Natural killer cell (primary cell): ENCODE results near the gene HSF2BP. TPM values are rescaled to one million over a fixed set of nuclear protein-coding genes. Genes with fewer than 3 reads are reported as not detected.

Experiments used
- ATAC-seq, 3 donors: fragments of 150-1000 bp in 2 of 3; fragments of 200-7000 bp in 1 of 3; cut with Tn5 transposase; 1 replicate in 1 of 3; 2 replicates in 2 of 3; pipeline ENCODE4 v1.10.0; 2021; ENCODE audit warnings: mild to moderate bottlenecking in 2 of 3, moderate library complexity in 2 of 3
- DNase-seq, 2 donors: peaks; one replicate each; pipeline versions ENCODE4 v3.0.0 to v3.0.0-alpha.2; 2013 to 2021; ENCODE audit warnings: mixed read lengths in 1 of 2
- H3K27ac ChIP-seq: one replicate; pipeline ENCODE4 v1.5.1; 2013; ENCODE audit warnings: mild to moderate bottlenecking, low read length
- H3K27me3 ChIP-seq: one replicate; pipeline ENCODE4 v1.6.1; 2013; ENCODE audit warnings: low read length; ENCODE audit not compliant: control insufficient read depth, insufficient read depth
- H3K36me3 ChIP-seq: one replicate; pipeline ENCODE4 v1.6.1; 2013; ENCODE audit warnings: low read length; ENCODE audit not compliant: control insufficient read depth, insufficient read depth
- H3K4me1 ChIP-seq: one replicate; pipeline ENCODE4 v1.6.1; 2013; ENCODE audit warnings: low read length; ENCODE audit not compliant: control insufficient read depth, insufficient read depth
- H3K4me3 ChIP-seq: one replicate; pipeline ENCODE4 v1.5.1; 2013; ENCODE audit warnings: low read length
- H3K9me3 ChIP-seq: one replicate; pipeline ENCODE4 v1.6.1; 2013; ENCODE audit warnings: low read length; ENCODE audit not compliant: control insufficient read depth, insufficient read depth
- H3K27ac Mint-ChIP-seq, 2 donors: one replicate each; pipeline ENCODE4 v1.8.0; 2022; ENCODE audit warnings: mild to moderate bottlenecking in 2 of 2, mixed read lengths in 2 of 2, moderate library complexity in 1 of 2
- H3K27me3 Mint-ChIP-seq, 2 donors: one replicate each; pipeline ENCODE4 v1.8.0; 2022; ENCODE audit warnings: low read depth in 2 of 2, mixed read lengths in 2 of 2
- H3K36me3 Mint-ChIP-seq: one replicate; pipeline ENCODE4 v1.8.0; 2022; ENCODE audit warnings: mixed read lengths
- H3K4me1 Mint-ChIP-seq, 2 donors: one replicate each; pipeline ENCODE4 v1.8.0; 2022; ENCODE audit warnings: mixed read lengths in 2 of 2
- H3K4me3 Mint-ChIP-seq: one replicate; pipeline ENCODE4 v1.8.0; 2022; ENCODE audit warnings: mild to moderate bottlenecking, moderate library complexity, mixed read lengths
- H3K9me3 Mint-ChIP-seq, 2 donors: one replicate each; pipeline ENCODE4 v1.8.0; 2022; ENCODE audit warnings: mixed read lengths in 2 of 2
- WGBS: methylation state at CpG from one replicate; pipeline ENCODE4 v1.1.7; 2013; ENCODE audit warnings: missing lambda C conversion rate; ENCODE audit not compliant: insufficient coverage; 5-methylcytosine and 5-hydroxymethylcytosine counted together
- intact Hi-C: fragments of 100-400 bp; cut with micrococcal nuclease; formaldehyde crosslinking; loops from one replicate; pipeline ENCODE4 v1.14.2; 2022
- total RNA-seq, 4 donors: library from RNA; stranded (reverse); fragments of 120-200 nt in 1 of 4; gene quantifications; one replicate each; pipeline versions ENCODE4 v1.2.3 to v1.2.4, GENCODE V29; 2013 to 2022
- TF ChIP-seq, protein P1 (sequence below): fragments of 200-600 bp; IDR thresholded peaks from one replicate; pipeline ENCODE4 v1.8.0; 2022; ENCODE audit warnings: antibody characterized with exemption

Gene HSF2BP
- total RNA-seq, 3 donors from 2014 or later (not counting 1 experiment from before 2014, with no cell fraction given) = 0.33 to 0.39 TPM; not detected in 1

DNA sequence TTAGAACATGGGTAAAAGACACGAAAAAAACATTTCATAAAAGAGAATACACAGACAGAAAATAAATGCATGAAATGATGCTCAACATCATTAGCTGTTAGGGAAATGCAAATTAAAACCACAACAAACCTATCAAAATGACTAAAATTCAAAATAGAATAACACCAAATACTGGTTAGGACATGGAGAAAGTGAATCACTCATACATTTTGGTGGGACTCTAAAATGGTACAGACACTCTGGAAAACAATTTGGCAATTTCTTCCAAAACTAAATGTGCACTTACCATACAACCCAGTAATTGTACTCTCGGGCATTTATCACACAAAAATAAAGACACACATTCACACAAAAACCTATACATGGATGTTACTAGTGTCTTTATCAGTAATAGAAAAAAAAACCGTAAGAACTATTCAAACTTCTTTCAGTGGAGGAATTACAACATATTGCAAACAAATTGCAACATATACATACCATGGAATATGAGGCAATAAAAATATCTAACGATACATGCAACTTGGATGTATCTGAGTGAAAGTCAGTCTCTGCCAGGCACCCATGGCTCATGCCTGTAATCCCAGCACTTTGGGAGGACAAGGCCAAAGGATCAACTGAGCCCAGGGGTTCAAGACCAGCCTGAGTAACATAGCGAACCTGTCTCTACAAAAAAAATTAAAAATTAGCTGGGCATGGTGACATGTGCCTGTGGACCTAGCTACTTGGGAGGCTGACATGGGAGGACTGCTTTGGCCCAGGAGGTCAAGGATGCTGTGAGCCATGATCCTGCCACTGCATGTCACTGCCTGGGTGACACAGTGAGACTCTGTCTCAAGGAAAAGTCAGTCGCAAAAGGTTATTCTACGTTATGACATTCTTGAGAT is 19.6 kb downstream of the HSF2BP start:
- no peak for DNase-seq
- TF ChIP-seq, protein P1, sequence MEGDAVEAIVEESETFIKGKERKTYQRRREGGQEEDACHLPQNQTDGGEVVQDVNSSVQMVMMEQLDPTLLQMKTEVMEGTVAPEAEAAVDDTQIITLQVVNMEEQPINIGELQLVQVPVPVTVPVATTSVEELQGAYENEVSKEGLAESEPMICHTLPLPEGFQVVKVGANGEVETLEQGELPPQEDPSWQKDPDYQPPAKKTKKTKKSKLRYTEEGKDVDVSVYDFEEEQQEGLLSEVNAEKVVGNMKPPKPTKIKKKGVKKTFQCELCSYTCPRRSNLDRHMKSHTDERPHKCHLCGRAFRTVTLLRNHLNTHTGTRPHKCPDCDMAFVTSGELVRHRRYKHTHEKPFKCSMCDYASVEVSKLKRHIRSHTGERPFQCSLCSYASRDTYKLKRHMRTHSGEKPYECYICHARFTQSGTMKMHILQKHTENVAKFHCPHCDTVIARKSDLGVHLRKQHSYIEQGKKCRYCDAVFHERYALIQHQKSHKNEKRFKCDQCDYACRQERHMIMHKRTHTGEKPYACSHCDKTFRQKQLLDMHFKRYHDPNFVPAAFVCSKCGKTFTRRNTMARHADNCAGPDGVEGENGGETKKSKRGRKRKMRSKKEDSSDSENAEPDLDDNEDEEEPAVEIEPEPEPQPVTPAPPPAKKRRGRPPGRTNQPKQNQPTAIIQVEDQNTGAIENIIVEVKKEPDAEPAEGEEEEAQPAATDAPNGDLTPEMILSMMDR = no peak
- intact Hi-C loops = no loop called here
- H3K4me3 Mint-ChIP-seq = no peak overlapping the region
- no peaks in the 10 kb centered on the region for H3K27me3 Mint-ChIP-seq
- no peaks in the 10 kb centered on the region for H3K9me3 Mint-ChIP-seq
- no peak overlapping the region for H3K27ac Mint-ChIP-seq
- H3K4me3 ChIP-seq = no peak overlapping the region
- H3K36me3 Mint-ChIP-seq = no peaks in the 10 kb centered on the region
- ATAC-seq = no peak
- no peak overlapping the region for H3K27ac ChIP-seq
- no peaks in the 10 kb centered on the region for H3K27me3 ChIP-seq
- H3K4me1 ChIP-seq = no peaks in the 10 kb centered on the region
- H3K9me3 ChIP-seq = no peaks in the 10 kb centered on the region
- no peaks in the 10 kb centered on the region for H3K4me1 Mint-ChIP-seq
- WGBS = 93% methylated on average over 4 of the region's 7 CpGs
- no peaks in the 10 kb centered on the region for H3K36me3 ChIP-seq

DNA sequence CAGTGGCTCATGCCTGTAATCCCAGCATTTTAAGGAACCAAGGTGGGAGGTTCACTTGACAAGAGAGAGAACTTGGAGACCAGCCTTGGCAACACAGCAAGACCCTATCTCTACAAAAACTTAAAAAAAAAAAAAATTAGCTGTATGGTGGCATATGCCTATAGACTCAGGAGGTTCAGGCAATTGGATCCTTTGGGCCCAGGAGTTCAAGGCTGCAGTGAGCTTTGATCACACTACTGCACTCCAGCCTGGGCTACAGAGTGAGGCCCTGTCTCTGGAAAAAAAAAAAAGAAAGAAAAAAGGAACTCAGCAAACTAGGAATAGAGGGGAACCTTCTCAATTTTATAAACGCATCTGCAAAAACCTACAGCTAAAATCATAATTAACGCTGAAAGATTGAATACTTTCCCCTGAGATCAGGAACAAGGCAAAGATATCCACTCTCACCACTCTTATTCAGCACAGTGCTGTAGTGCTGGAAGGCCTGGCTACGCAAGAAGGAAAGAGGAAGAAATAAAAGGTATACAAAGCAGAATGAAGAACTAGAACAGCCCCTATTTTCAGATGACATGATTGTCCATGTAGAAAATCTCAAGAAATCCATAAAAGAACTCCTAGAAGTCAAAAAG is 21.6 kb downstream of the HSF2BP start:
- H3K4me3 Mint-ChIP-seq = no peak overlapping the region
- no peaks in the 10 kb centered on the region for H3K27me3 Mint-ChIP-seq
- no peaks in the 10 kb centered on the region for H3K36me3 Mint-ChIP-seq
- H3K4me1 Mint-ChIP-seq = no peaks in the 10 kb centered on the region
- WGBS = 83% methylated on average over 2 of the region's 3 CpGs
- Histone ChIP-seq H3K27ac (no peak overlapping the region), H3K27me3 (no peaks in the 10 kb centered on the region), H3K36me3 (no peaks in the 10 kb centered on the region), H3K4me1 (no peaks in the 10 kb centered on the region), H3K4me3 (no peak overlapping the region), H3K9me3 (no peaks in the 10 kb centered on the region)
- DNase-seq (no peak), ATAC-seq (no peak)
- intact Hi-C loops = no loop called here
- no peaks in the 10 kb centered on the region for H3K9me3 Mint-ChIP-seq
- TF ChIP-seq, protein P1 = no peak
- no peak overlapping the region for H3K27ac Mint-ChIP-seq

DNA sequence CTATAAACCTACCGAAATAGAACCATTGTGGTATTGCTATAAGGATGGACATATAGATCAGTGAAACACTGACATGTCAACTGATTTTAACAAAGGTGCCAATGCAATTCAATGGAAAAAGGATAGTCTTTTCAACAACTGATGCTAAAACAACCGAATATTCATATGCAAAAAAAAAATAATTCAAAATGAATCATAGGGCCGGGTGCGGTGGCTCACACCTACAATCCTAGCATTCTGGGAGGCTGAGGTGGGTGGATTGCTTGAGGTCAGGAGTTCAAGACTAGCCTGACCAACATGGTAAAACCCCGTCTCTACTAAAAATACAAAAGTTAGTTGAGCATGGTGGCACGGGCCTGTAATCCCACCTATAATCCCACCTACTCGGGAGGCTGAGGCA is 23.9 kb downstream of the HSF2BP start:
- 91% methylated on average over 6 of the region's 7 CpGs for WGBS
- ATAC-seq = no peak

More for the DNA sequence above, 23.9 kb downstream of the HSF2BP start:
- intact Hi-C loops = no loop called here
- Mint-ChIP-seq H3K4me3 (no peak overlapping the region), H3K4me1 (no peaks in the 10 kb centered on the region), H3K36me3 (no peaks in the 10 kb centered on the region), H3K27ac (no peak overlapping the region), H3K9me3 (no peaks in the 10 kb centered on the region), H3K27me3 (peaks cover 0 to 7% of the 10 kb centered on the region in 2 donors)
- no peak for DNase-seq
- H3K36me3 ChIP-seq = no peaks in the 10 kb centered on the region
- no peaks in the 10 kb centered on the region for H3K9me3 ChIP-seq
- H3K27ac ChIP-seq = no peak overlapping the region
- H3K27me3 ChIP-seq = no peaks in the 10 kb centered on the region
- no peak overlapping the region for H3K4me3 ChIP-seq
- no peaks in the 10 kb centered on the region for H3K4me1 ChIP-seq
- TF ChIP-seq, protein P1 = no peak
